ENCODE measurements around the gene PHYKPL.

Gene PHYKPL

GRCh38 chr5:178234121-178234749, 1.6 kb upstream of the PHYKPL start:
- no peak for TF ChIP-seq SIN3A (IDR thresholded peaks at IDR 0.05; ENCODE audit: borderline replicate concordance, insufficient read depth, low read length)

GRCh38 chr5:178232920-178233429, 373 bp upstream of the PHYKPL start:
- TF ChIP-seq TAF1 (IDR thresholded peaks at IDR 0.05; ENCODE audit: borderline replicate concordance, insufficient read depth, low read length) (no peak), SIN3A (IDR thresholded peaks at IDR 0.05; ENCODE audit: borderline replicate concordance, insufficient read depth, low read length) (no peak), REST (IDR thresholded peaks at IDR 0.05; ENCODE audit: insufficient read depth in 1 of 2, low read depth in 2 of 2, low read length in 2 of 2) (no peak; a peak in 1 of 4 replicates), POLR2AphosphoS5 (IDR thresholded peaks at IDR 0.05; ENCODE audit: low read depth, low read length) (no peak), FOXP2 (optimal IDR thresholded peaks at IDR 0.05; ENCODE audit: borderline replicate concordance, extremely low read depth, extremely low read length, insufficient read depth) (no peak)

GRCh38 chr5:178231539-178232123, 971 bp downstream of the PHYKPL start:
- TF ChIP-seq SIN3A (IDR thresholded peaks at IDR 0.05; ENCODE audit: borderline replicate concordance, insufficient read depth, low read length) (no peak), POLR2AphosphoS5 (IDR thresholded peaks at IDR 0.05; ENCODE audit: low read depth, low read length) (no peak)

GRCh38 chr5:178230879-178231538, 1.6 kb downstream of the PHYKPL start:
- no peak for TF ChIP-seq REST (IDR thresholded peaks at IDR 0.05; ENCODE audit: insufficient read depth in 1 of 2, low read depth in 2 of 2, low read length in 2 of 2)
- TF ChIP-seq FOXP2 (optimal IDR thresholded peaks at IDR 0.05; ENCODE audit: borderline replicate concordance, extremely low read depth, extremely low read length, insufficient read depth) = no peak
- no peak for TF ChIP-seq SIN3A (IDR thresholded peaks at IDR 0.05; ENCODE audit: borderline replicate concordance, insufficient read depth, low read length)
- no peak for TF ChIP-seq POLR2AphosphoS5 (IDR thresholded peaks at IDR 0.05; ENCODE audit: low read depth, low read length)
- no peak for TF ChIP-seq TAF1 (IDR thresholded peaks at IDR 0.05; ENCODE audit: borderline replicate concordance, insufficient read depth, low read length)

- TF ChIP-seq POLR2AphosphoS5 (IDR thresholded peaks at IDR 0.05; ENCODE audit: low read depth, low read length) (no peak), FOXP2 (optimal IDR thresholded peaks at IDR 0.05; ENCODE audit: borderline replicate concordance, extremely low read depth, extremely low read length, insufficient read depth) (no peak), REST (IDR thresholded peaks at IDR 0.05; ENCODE audit: insufficient read depth in 1 of 2, low read depth in 2 of 2, low read length in 2 of 2) (no peak), SIN3A (IDR thresholded peaks at IDR 0.05; ENCODE audit: borderline replicate concordance, insufficient read depth, low read length) (no peak), TAF1 (IDR thresholded peaks at IDR 0.05; ENCODE audit: borderline replicate concordance, insufficient read depth, low read length) (no peak)
Observed at GRCh38 chr5:178229861-178230260, 2.7 kb downstream of the PHYKPL start.

GRCh38 chr5:178228609-178229008, 4.0 kb downstream of the PHYKPL start:
- TF ChIP-seq POLR2AphosphoS5 (IDR thresholded peaks at IDR 0.05; ENCODE audit: low read depth, low read length) (no peak), REST (IDR thresholded peaks at IDR 0.05; ENCODE audit: insufficient read depth in 1 of 2, low read depth in 2 of 2, low read length in 2 of 2) (no peak), SIN3A (IDR thresholded peaks at IDR 0.05; ENCODE audit: borderline replicate concordance, insufficient read depth, low read length) (no peak)

Measured in PFSK-1 (cell line).